ENCODE data around the gene CLCN6. TPM values are rescaled to one million over a fixed set of nuclear protein-coding genes. Genes with fewer than 3 reads are reported as not detected.

The CLCN6 gene
- total RNA-seq, 1 experiment from 2014 or later, result 48.1 TPM

GRCh38 chr1:11795238-11795890, 10.6 kb upstream of the CLCN6 start:
- CTCF ChIA-PET, result no interaction called here
- POLR2A ChIA-PET (ENCODE audit: low non-redundant PET), result no interaction called here
- no TSS peak for BruUV-seq (replicated peaks)
- H3K4me1 ChIP-seq (ENCODE audit: insufficient read depth, low read length, poor library complexity, severe bottlenecking), result no peaks in the 10 kb centered on the region
- no peak overlapping the region for H3K27ac ChIP-seq (ENCODE audit: low read depth, low read length, poor library complexity, severe bottlenecking)
- no peaks in the 10 kb centered on the region for H3K27me3 ChIP-seq (replicated peaks; ENCODE audit: insufficient read depth, low read depth, low read length, poor library complexity)
- TF ChIP-seq EZH2 (IDR thresholded peaks at IDR 0.05; ENCODE audit: borderline replicate concordance, low read depth, low read length, poor library complexity, severe bottlenecking), result no peak
- TF ChIP-seq CTCF (conservative IDR thresholded peaks at IDR 0.05; ENCODE audit: low read depth, low read length), result no peak
- H3K36me3 ChIP-seq (ENCODE audit: insufficient read depth, low read length, poor library complexity, severe bottlenecking), result peaks cover 34% of the 10 kb centered on the region
- no peak for DNase-seq (ENCODE audit: low spot score)
- H3K4me3 ChIP-seq (ENCODE audit: low read depth, low read length, poor library complexity, severe bottlenecking), result no peak overlapping the region
- intact Hi-C loops (cut with micrococcal nuclease; ENCODE audit: unreplicated experiment), result no loop called here
- no peaks in the 10 kb centered on the region for H3K9me3 ChIP-seq (ENCODE audit: low read depth, low read length, poor library complexity, severe bottlenecking)

GRCh38 chr1:11796036-11796828, 9.8 kb upstream of the CLCN6 start:
- no peak for DNase-seq (ENCODE audit: low spot score)
- Histone ChIP-seq H3K9me3 (ENCODE audit: low read depth, low read length, poor library complexity, severe bottlenecking) (no peaks in the 10 kb centered on the region), H3K4me3 (ENCODE audit: low read depth, low read length, poor library complexity, severe bottlenecking) (no peak overlapping the region), H3K4me1 (ENCODE audit: insufficient read depth, low read length, poor library complexity, severe bottlenecking) (no peaks in the 10 kb centered on the region), H3K27me3 (replicated peaks; ENCODE audit: insufficient read depth, low read depth, low read length, poor library complexity) (no peaks in the 10 kb centered on the region), H3K36me3 (ENCODE audit: insufficient read depth, low read length, poor library complexity, severe bottlenecking) (peaks cover 42% of the 10 kb centered on the region), H3K27ac (ENCODE audit: low read depth, low read length, poor library complexity, severe bottlenecking) (no peak overlapping the region)
- ChIA-PET POLR2A (ENCODE audit: low non-redundant PET) (no interaction called here), CTCF (no interaction called here)
- TF ChIP-seq EZH2 (IDR thresholded peaks at IDR 0.05; ENCODE audit: borderline replicate concordance, low read depth, low read length, poor library complexity, severe bottlenecking) (no peak), CTCF (conservative IDR thresholded peaks at IDR 0.05; ENCODE audit: low read depth, low read length) (no peak)
- intact Hi-C loops (cut with micrococcal nuclease; ENCODE audit: unreplicated experiment), result no loop called here
- BruUV-seq (replicated peaks), result no TSS peak

- H3K27me3 ChIP-seq (replicated peaks; ENCODE audit: insufficient read depth, low read depth, low read length, poor library complexity), result no peaks in the 10 kb centered on the region
- TF ChIP-seq EZH2 (IDR thresholded peaks at IDR 0.05; ENCODE audit: borderline replicate concordance, low read depth, low read length, poor library complexity, severe bottlenecking), result no peak
- TF ChIP-seq CTCF (conservative IDR thresholded peaks at IDR 0.05; ENCODE audit: low read depth, low read length), result no peak
- H3K27ac ChIP-seq (ENCODE audit: low read depth, low read length, poor library complexity, severe bottlenecking), result no peak overlapping the region
- peaks cover under 1% of the 10 kb centered on the region for H3K4me1 ChIP-seq (ENCODE audit: insufficient read depth, low read length, poor library complexity, severe bottlenecking)
- no peaks in the 10 kb centered on the region for H3K9me3 ChIP-seq (ENCODE audit: low read depth, low read length, poor library complexity, severe bottlenecking)
- intact Hi-C loops (cut with micrococcal nuclease; ENCODE audit: unreplicated experiment), result no loop called here
- H3K36me3 ChIP-seq (ENCODE audit: insufficient read depth, low read length, poor library complexity, severe bottlenecking), result peaks cover 44% of the 10 kb centered on the region
- CTCF ChIA-PET, result interaction anchor here (0.5 kb wide), 1 partner anchor 16 kb away, joined by 6 read pairs; no protein-coding TSS in a partner anchor
- H3K4me3 ChIP-seq (ENCODE audit: low read depth, low read length, poor library complexity, severe bottlenecking), result no peak overlapping the region
- POLR2A ChIA-PET (ENCODE audit: low non-redundant PET), result no interaction called here
- BruUV-seq (replicated peaks), result no TSS peak
- DNase-seq (ENCODE audit: low spot score), result no peak
Observed at GRCh38 chr1:11797525-11798216, 8.3 kb upstream of the CLCN6 start.

All from A673 (cell line).